Measurements from ENCODE around the gene PPP3R1. TPM values are rescaled to one million over a fixed set of nuclear protein-coding genes. Genes with fewer than 3 reads are reported as not detected.

Gene PPP3R1
- total and polyA plus RNA-seq, 2 experiments from 2014 or later = 7.9 to 49.6 TPM

- no peak overlapping the region for H3K4me2 ChIP-seq
- H3K27ac ChIP-seq (ENCODE audit: low read depth) = no peak overlapping the region
- no peaks in the 10 kb centered on the region for H3K27me3 Mint-ChIP-seq (ENCODE audit: insufficient read depth, low read depth, poor library complexity)
- no peaks in the 10 kb centered on the region for H3F3A ChIP-seq (replicated peaks; ENCODE audit: low read depth)
- peaks cover 11% of the 10 kb centered on the region for H3K4me1 Mint-ChIP-seq
- H3K9me2 ChIP-seq (ENCODE audit: insufficient read depth) = no peaks in the 10 kb centered on the region
- H3K4me3 Mint-ChIP-seq = no peak overlapping the region
- H3K9me3 Mint-ChIP-seq = no peaks in the 10 kb centered on the region
- ATAC-seq (no peak), DNase-seq (ENCODE audit: low spot score) (no peak)
- H3K4me3 ChIP-seq = no peak overlapping the region
- peaks cover 98% of the 10 kb centered on the region for H3K79me2 ChIP-seq (replicated peaks; ENCODE audit: insufficient read depth)
- no peaks in the 10 kb centered on the region for H3K36me3 ChIP-seq (ENCODE audit: insufficient read depth)
- peaks cover 23% of the 10 kb centered on the region for H4K20me1 ChIP-seq (replicated peaks; ENCODE audit: insufficient read depth)
- TF ChIP-seq NANOG (IDR thresholded peaks at IDR 0.05; ENCODE audit: borderline replicate concordance) (no peak), STAT1 (IDR thresholded peaks at IDR 0.05; ENCODE audit: unreplicated experiment) (no peak), ZNF114 (CRISPR knock-in tag; IDR thresholded peaks at IDR 0.05) (no peak), ZNF331 (CRISPR knock-in tag; IDR thresholded peaks at IDR 0.05; ENCODE audit: low read depth) (no peak), JUNB (IDR thresholded peaks at IDR 0.05; ENCODE audit: unreplicated experiment) (no peak)
- H3K4me1 ChIP-seq (ENCODE audit: insufficient read depth) = 0 out of 2 replicates have a peak, but pooled peaks cover 3% of the 10 kb centered on the region
- H2AFZ ChIP-seq = no peak overlapping the region
- H3K27me3 ChIP-seq (ENCODE audit: insufficient read depth) = no peaks in the 10 kb centered on the region
- peaks cover 14% of the 10 kb centered on the region for H3K36me3 Mint-ChIP-seq (ENCODE audit: low read depth)
- no peak overlapping the region for H3K27ac Mint-ChIP-seq
Measured at GRCh38 chr2:68206793-68207192, 45.5 kb downstream of the PPP3R1 start.

- Mint-ChIP-seq H3K9me3 (no peaks in the 10 kb centered on the region), H3K4me1 (peaks cover 3% of the 10 kb centered on the region; the same call in 2 of the 3 replicates), H3K27ac (no peak overlapping the region; the same call in 1 of the 2 replicates), H3K27me3 (ENCODE audit: insufficient read depth, low read depth, poor library complexity) (no peaks in the 10 kb centered on the region), H3K4me3 (no peak overlapping the region), H3K36me3 (ENCODE audit: low read depth) (0 out of 3 replicates have a peak, but pooled peaks cover 3% of the 10 kb centered on the region)
- Histone ChIP-seq H3K4me1 (ENCODE audit: insufficient read depth) (no peaks in the 10 kb centered on the region), H3K9me2 (ENCODE audit: insufficient read depth) (no peaks in the 10 kb centered on the region), H3K36me3 (ENCODE audit: insufficient read depth) (no peaks in the 10 kb centered on the region), H3K4me2 (no peak overlapping the region), H3K79me2 (replicated peaks; ENCODE audit: insufficient read depth) (peaks cover 97% of the 10 kb centered on the region), H3F3A (replicated peaks; ENCODE audit: low read depth) (no peaks in the 10 kb centered on the region), H3K27ac (ENCODE audit: low read depth) (no peak overlapping the region), H3K27me3 (ENCODE audit: insufficient read depth) (no peaks in the 10 kb centered on the region), H4K20me1 (replicated peaks; ENCODE audit: insufficient read depth) (peaks cover 23% of the 10 kb centered on the region), H2AFZ (no peak overlapping the region), H3K4me3 (no peak overlapping the region)
- ATAC-seq (no peak), DNase-seq (ENCODE audit: low spot score) (no peak)
- TF ChIP-seq ZNF462 (CRISPR knock-in tag; IDR thresholded peaks at IDR 0.05) (no peak), REST (IDR thresholded peaks at IDR 0.05; ENCODE audit: unreplicated experiment) (no peak), EZH2phosphoT487 (IDR thresholded peaks at IDR 0.05; ENCODE audit: unreplicated experiment) (no peak), POLR2AphosphoS5 (IDR thresholded peaks at IDR 0.05; ENCODE audit: low read depth) (no peak), EZH2 (IDR thresholded peaks at IDR 0.05; ENCODE audit: low read depth, unreplicated experiment) (no peak), NANOG (IDR thresholded peaks at IDR 0.05; ENCODE audit: borderline replicate concordance) (no peak), CREB1 (CRISPR knock-in tag; IDR thresholded peaks at IDR 0.05; ENCODE audit: low read depth) (no peak), ZNF114 (CRISPR knock-in tag; IDR thresholded peaks at IDR 0.05) (no peak)
Measured at GRCh38 chr2:68203587-68203986, 48.7 kb downstream of the PPP3R1 start.
